A549 (cell line): Measurements from ENCODE around the gene ITPR3. TPM values are rescaled to one million over a fixed set of nuclear protein-coding genes. Genes with fewer than 3 reads are reported as not detected.

Experiments
- ATAC-seq, 2 experiments: fragments of 200-7000 bp in 1 of 2; fragments of >200 bp in 1 of 2; cut with Nextera tagmentation in 1 of 2; cut with Tn5 transposase in 1 of 2; 3 replicates each; pipeline versions ENCODE4 v1.8.0 to v1.9.1; 2018 to 2020; ENCODE audit warnings: mild to moderate bottlenecking in 1 of 2, moderate library complexity in 1 of 2
- CTCF ChIA-PET: fragments of 300-600 bp; sonication (Branson Sonifier 250); formaldehyde crosslinking; extraction: SDS; loops from one replicate; lab custom pipeline; 2021; ENCODE audit warnings: antibody characterized with exemption, inconsistent platforms; lab: Yijun Ruan, JAX
- POLR2A ChIA-PET: fragments of 350-600 bp; formaldehyde crosslinking; extraction: SDS; loops from one replicate; lab custom pipeline; 2021; ENCODE audit warnings: antibody characterized with exemption, inconsistent platforms; lab: Yijun Ruan, JAX
- DNase-seq, 2 experiments: peaks; one replicate each; pipeline versions ENCODE4 v3.0.0 to v3.0.0-alpha.2; 2011 to 2016; ENCODE audit warnings: low read depth in 1 of 2, low spot score in 1 of 2
- FAIRE-seq: peaks from 2 replicates; lab custom pipeline; 2011; peaks lifted over from hg19 to GRCh38; lab: Jason Lieb, UNC
- H3K27ac ChIP-seq, 2 experiments: fragments of >200 bp; sonication (Bioruptor Twin); formaldehyde crosslinking; 3 replicates each; pipeline ENCODE4 v1.5.1; 2016 to 2017
- H3K4me1 ChIP-seq: fragments of >200 bp; sonication (Bioruptor Twin); formaldehyde crosslinking; 3 replicates; pipeline ENCODE4 v1.6.1; 2016
- H3K4me2 ChIP-seq: fragments of >200 bp; sonication (Bioruptor Twin); formaldehyde crosslinking; 3 replicates; pipeline ENCODE4 v1.6.1; 2016
- H3K4me3 ChIP-seq: fragments of >200 bp; sonication (Bioruptor Twin); formaldehyde crosslinking; 3 replicates; pipeline ENCODE4 v1.5.1; 2016
- H3K9me3 ChIP-seq: fragments of >200 bp; sonication (Bioruptor Twin); formaldehyde crosslinking; 3 replicates; pipeline ENCODE4 v1.6.1; 2016
- BHLHE40 ChIP-seq: IDR thresholded peaks from 2 replicates; pipeline ENCODE4 v1.6.1; 2012; ENCODE audit warnings: low read depth, low read length, inconsistent platforms
- CEBPB ChIP-seq, 2 experiments: fragments of >200 bp in 1 of 2; sonication (Bioruptor Twin) in 1 of 2; formaldehyde crosslinking in 1 of 2; IDR thresholded peaks; 2 replicates each; pipeline ENCODE4 v1.6.1; 2012 to 2016
- CHD2 ChIP-seq: fragments of 150-350 bp; IDR thresholded peaks from 2 replicates; pipeline ENCODE4 v1.6.1; 2014; ENCODE audit warnings: low read length; ENCODE audit not compliant: partially characterized antibody
- EHF ChIP-seq: fragments of 250-450 bp; sonication (Bioruptor Pico); IDR thresholded peaks from 2 replicates; pipeline ENCODE4 v1.5.0; 2020; ENCODE audit warnings: mild to moderate bottlenecking
- ESRRA ChIP-seq: fragments of 150-350 bp; IDR thresholded peaks from 2 replicates; pipeline ENCODE4 v1.6.1; 2014; ENCODE audit warnings: mild to moderate bottlenecking, low read length, borderline replicate concordance
- FOSL2 ChIP-seq, 2 experiments: fragments of 450-650 bp in 1 of 2; fragments of >200 bp in 1 of 2; sonication (Bioruptor Twin) in 1 of 2; formaldehyde crosslinking; IDR thresholded peaks; 2 replicates each; pipeline versions ENCODE4 v1.5.0 to v1.6.1; 2016 to 2020; ENCODE audit warnings: mild to moderate bottlenecking in 1 of 2, moderate library complexity in 1 of 2
- FOXS1 ChIP-seq: fragments of 250-450 bp; sonication (Bioruptor Pico); IDR thresholded peaks from 2 replicates; pipeline ENCODE4 v1.5.0; 2020; ENCODE audit warnings: mild to moderate bottlenecking, moderate library complexity
- HDAC2 ChIP-seq: fragments of 200-600 bp; sonication (generic); IDR thresholded peaks from 2 replicates; pipeline ENCODE4 v1.6.1; 2016
- HEYL ChIP-seq: fragments of 250-450 bp; sonication (Bioruptor Pico); IDR thresholded peaks from 2 replicates; pipeline ENCODE4 v1.8.0; 2021; ENCODE audit warnings: mild to moderate bottlenecking, moderate library complexity
- HOXA7 ChIP-seq: fragments of 250-450 bp; sonication (Bioruptor Pico); IDR thresholded peaks from 2 replicates; pipeline ENCODE4 v1.5.0; 2020; ENCODE audit warnings: mild to moderate bottlenecking, moderate library complexity
- HOXB5 ChIP-seq: fragments of 250-450 bp; sonication (Bioruptor Pico); IDR thresholded peaks from 2 replicates; pipeline ENCODE4 v1.5.0; 2020; ENCODE audit warnings: mild to moderate bottlenecking, moderate library complexity
- JUNB ChIP-seq: fragments of >200 bp; sonication (Bioruptor Twin); formaldehyde crosslinking; IDR thresholded peaks from 2 replicates; pipeline ENCODE4 v1.6.1; 2016
- KDM1A ChIP-seq: fragments of 200-600 bp; sonication (generic); IDR thresholded peaks from 2 replicates; pipeline ENCODE4 v1.6.1; 2016; ENCODE audit warnings: low read depth, mild to moderate bottlenecking
- NR3C1 ChIP-seq: fragments of >200 bp; sonication (Bioruptor Twin); formaldehyde crosslinking; IDR thresholded peaks from 3 replicates; pipeline ENCODE4 v1.6.1; 2017
- POLR2AphosphoS2 ChIP-seq: conservative IDR thresholded peaks from 2 replicates; pipeline ENCODE4 v1.6.1; 2012; ENCODE audit warnings: low read length, improper control_type of control experiment, inconsistent platforms
- RARB ChIP-seq: fragments of 250-450 bp; sonication (Bioruptor Pico); IDR thresholded peaks from 2 replicates; pipeline ENCODE4 v1.8.0; 2021; ENCODE audit warnings: mild to moderate bottlenecking, moderate library complexity
- RCOR1 ChIP-seq: fragments of 150-350 bp; IDR thresholded peaks from 2 replicates; pipeline ENCODE4 v1.6.1; 2014; ENCODE audit warnings: antibody characterized with exemption, low read length, low read depth
- RFX5 ChIP-seq: fragments of 450-650 bp; IDR thresholded peaks from 2 replicates; pipeline ENCODE4 v1.7.1; 2014; ENCODE audit warnings: antibody characterized with exemption, mild to moderate bottlenecking, moderate library complexity
- TP53 ChIP-seq: fragments of 250-450 bp; sonication (Bioruptor Pico); IDR thresholded peaks from 2 replicates; pipeline ENCODE4 v1.5.0; 2021; ENCODE audit warnings: mild to moderate bottlenecking, moderate library complexity
- ZSCAN20 ChIP-seq: fragments of 250-450 bp; sonication (Bioruptor Pico); IDR thresholded peaks from 2 replicates; pipeline ENCODE4 v1.8.0; 2022; ENCODE audit warnings: mild to moderate bottlenecking, moderate library complexity
- WGBS: methylation state at CpG from one replicate; pipeline ENCODE4 v1.1.6; 2017; ENCODE audit errors: missing lambda C conversion rate; 5-methylcytosine and 5-hydroxymethylcytosine counted together
- polyA plus RNA-seq, 4 experiments: library from polyadenylated mRNA; depleted of rRNA in 3 of 4; stranded (reverse); fragments of >200 nt; fragmentation: RNase III in 1 of 4; extraction: RNeasy Plus Mini Kit Qiagen cat#74134 plus additional on column Dnase treatment in 1 of 4; gene quantifications; 2 replicates in 3 of 4; 3 replicates in 1 of 4; pipeline ENCODE4 v1.2.3, GENCODE V29; 2011 to 2017
- TF ChIP-seq, protein P1 (sequence below): fragments of 450-650 bp; IDR thresholded peaks from 2 replicates; pipeline ENCODE4 v1.6.1; 2014; ENCODE audit warnings: antibody characterized with exemption
- TF ChIP-seq, protein P2 (sequence below): IDR thresholded peaks from 2 replicates; pipeline ENCODE4 v1.6.1; 2012; ENCODE audit warnings: low read depth, borderline replicate concordance
- TF ChIP-seq, protein P3 (sequence below): IDR thresholded peaks from 2 replicates; pipeline ENCODE4 v1.6.1; 2012
- TF ChIP-seq, protein P4 (sequence below): fragments of 200-600 bp; sonication (generic); IDR thresholded peaks from 2 replicates; pipeline ENCODE4 v1.6.1; 2016; ENCODE audit warnings: antibody characterized with exemption, mild to moderate bottlenecking, moderate library complexity

The ITPR3 gene
- polyA plus RNA-seq, 2 of the 4 experiments (the other 2 are of a cell fraction), result 17.6 to 20.8 TPM

DNA sequence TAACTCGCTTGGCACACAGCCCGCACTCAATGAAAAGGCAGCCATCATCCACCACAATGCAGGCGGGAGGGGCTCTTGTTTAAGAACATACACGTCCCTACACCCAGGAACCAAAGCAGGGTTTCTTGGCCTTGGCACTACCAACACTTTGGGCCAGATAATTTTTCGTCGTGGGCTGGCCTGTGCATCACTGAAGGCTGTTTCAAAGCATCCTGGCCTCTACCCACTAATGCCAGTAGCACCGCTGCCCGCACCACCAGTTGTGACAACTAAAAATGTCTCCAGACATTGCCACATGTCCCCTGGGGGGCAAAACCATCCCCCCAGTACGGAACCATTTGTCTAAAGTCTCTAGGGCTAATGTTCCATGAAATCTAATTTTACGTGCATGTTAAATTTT, 77.4 kb downstream of the ITPR3 start (continued):
- TF ChIP-seq, protein P1, sequence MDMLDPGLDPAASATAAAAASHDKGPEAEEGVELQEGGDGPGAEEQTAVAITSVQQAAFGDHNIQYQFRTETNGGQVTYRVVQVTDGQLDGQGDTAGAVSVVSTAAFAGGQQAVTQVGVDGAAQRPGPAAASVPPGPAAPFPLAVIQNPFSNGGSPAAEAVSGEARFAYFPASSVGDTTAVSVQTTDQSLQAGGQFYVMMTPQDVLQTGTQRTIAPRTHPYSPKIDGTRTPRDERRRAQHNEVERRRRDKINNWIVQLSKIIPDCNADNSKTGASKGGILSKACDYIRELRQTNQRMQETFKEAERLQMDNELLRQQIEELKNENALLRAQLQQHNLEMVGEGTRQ, result no peak
- TF ChIP-seq ESRRA, result no peak
- no peak for TF ChIP-seq NR3C1

DNA sequence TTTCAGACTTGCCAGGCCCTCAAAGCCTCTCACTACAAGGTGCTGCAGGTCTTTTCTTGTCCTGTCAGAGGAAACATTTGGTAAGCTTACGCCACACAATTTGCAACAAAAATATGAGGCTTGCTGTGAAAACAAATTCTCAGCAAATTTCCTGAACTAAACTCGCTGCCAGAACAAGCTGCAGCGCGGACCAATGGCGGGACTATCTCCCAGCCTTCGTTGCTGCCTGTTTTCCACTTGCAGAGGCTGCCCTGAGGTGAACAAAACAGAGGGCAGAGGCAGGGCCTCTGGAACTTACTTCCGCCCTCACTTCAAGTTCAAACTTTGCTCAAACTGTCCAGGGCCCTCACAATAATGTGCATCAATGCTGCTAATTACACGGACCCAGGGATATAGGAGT, 78.0 kb downstream of the ITPR3 start:
- TF ChIP-seq FOSL2 (IDR thresholded peaks at IDR 0.05) (no peak), FOSL2 (CRISPR knock-in tag; IDR thresholded peaks at IDR 0.05) (no peak), RFX5 (no peak), HOXA7 (no peak), KDM1A (no peak), HOXB5 (CRISPR knock-in tag) (no peak), POLR2AphosphoS2 (no peak), BHLHE40 (no peak), TP53 (CRISPR knock-in tag) (no peak), JUNB (no peak), CHD2 (no peak)
- TF ChIP-seq, protein P2, sequence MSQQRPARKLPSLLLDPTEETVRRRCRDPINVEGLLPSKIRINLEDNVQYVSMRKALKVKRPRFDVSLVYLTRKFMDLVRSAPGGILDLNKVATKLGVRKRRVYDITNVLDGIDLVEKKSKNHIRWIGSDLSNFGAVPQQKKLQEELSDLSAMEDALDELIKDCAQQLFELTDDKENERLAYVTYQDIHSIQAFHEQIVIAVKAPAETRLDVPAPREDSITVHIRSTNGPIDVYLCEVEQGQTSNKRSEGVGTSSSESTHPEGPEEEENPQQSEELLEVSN, result no peak
- 88% methylated on average over 8 of the region's 8 CpGs for WGBS
- H3K4me3 ChIP-seq, result no peak overlapping the region
- H3K4me1 ChIP-seq, result peaks cover 27% of the 10 kb centered on the region
- FAIRE-seq (no peak), ATAC-seq (no peak), DNase-seq (no peak)
- no peak overlapping the region for H3K27ac ChIP-seq
- POLR2A ChIA-PET, result no interaction called here
- no peak overlapping the region for H3K4me2 ChIP-seq
- H3K9me3 ChIP-seq, result no peaks in the 10 kb centered on the region
- CTCF ChIA-PET, result interaction anchor here (1.0 kb wide), 1 partner anchor 115 kb away, joined by 3 read pairs; no protein-coding TSS in a partner anchor

DNA sequence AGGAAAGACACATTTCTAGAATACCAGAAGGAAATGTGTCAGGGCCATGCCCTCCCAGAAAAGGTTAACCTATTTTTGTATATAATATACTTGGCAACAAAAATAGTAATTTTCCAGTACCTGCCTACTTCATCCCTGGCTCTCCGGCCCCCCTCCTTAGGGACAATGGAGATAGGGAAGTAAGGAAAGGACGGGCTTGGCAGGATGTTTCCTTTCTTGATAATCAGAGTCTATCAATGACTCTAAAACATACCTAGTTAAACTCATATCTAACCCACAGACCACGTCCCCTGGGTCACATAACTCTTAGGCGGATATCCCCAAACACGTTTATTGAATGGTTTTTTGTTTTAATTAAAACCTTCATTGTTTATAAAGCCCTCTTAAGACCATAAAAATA, 78.6 kb downstream of the ITPR3 start:
- Histone ChIP-seq H3K27ac (no peak overlapping the region), H3K4me3 (no peak overlapping the region), H3K4me2 (no peak overlapping the region), H3K4me1 (peaks cover 21% of the 10 kb centered on the region), H3K9me3 (no peaks in the 10 kb centered on the region)
- 93% methylated on average over 5 of the region's 5 CpGs for WGBS
- FAIRE-seq (no peak), ATAC-seq (no peak), DNase-seq (no peak)
- POLR2A ChIA-PET, result no interaction called here
- CTCF ChIA-PET, result interaction anchor here (0.8 to 12.6 kb wide), 23 partner anchors 9 to 260 kb away, joined by 3 to 177 read pairs (median 9); partner anchors contain the start of genes BAK1 and UQCC2
- TF ChIP-seq ZSCAN20 (CRISPR knock-in tag), result no peak
- TF ChIP-seq EHF (CRISPR knock-in tag), result no peak
- TF ChIP-seq JUNB, result no peak
- TF ChIP-seq, protein P3, sequence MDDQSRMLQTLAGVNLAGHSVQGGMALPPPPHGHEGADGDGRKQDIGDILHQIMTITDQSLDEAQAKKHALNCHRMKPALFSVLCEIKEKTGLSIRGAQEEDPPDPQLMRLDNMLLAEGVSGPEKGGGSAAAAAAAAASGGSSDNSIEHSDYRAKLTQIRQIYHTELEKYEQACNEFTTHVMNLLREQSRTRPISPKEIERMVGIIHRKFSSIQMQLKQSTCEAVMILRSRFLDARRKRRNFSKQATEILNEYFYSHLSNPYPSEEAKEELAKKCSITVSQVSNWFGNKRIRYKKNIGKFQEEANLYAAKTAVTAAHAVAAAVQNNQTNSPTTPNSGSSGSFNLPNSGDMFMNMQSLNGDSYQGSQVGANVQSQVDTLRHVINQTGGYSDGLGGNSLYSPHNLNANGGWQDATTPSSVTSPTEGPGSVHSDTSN, result no peak
- no peak for TF ChIP-seq CEBPB (IDR thresholded peaks at IDR 0.05)
- TF ChIP-seq RCOR1, result no peak
- TF ChIP-seq HDAC2, result no peak
- no peak for TF ChIP-seq FOXS1 (CRISPR knock-in tag)
- TF ChIP-seq, protein P4, sequence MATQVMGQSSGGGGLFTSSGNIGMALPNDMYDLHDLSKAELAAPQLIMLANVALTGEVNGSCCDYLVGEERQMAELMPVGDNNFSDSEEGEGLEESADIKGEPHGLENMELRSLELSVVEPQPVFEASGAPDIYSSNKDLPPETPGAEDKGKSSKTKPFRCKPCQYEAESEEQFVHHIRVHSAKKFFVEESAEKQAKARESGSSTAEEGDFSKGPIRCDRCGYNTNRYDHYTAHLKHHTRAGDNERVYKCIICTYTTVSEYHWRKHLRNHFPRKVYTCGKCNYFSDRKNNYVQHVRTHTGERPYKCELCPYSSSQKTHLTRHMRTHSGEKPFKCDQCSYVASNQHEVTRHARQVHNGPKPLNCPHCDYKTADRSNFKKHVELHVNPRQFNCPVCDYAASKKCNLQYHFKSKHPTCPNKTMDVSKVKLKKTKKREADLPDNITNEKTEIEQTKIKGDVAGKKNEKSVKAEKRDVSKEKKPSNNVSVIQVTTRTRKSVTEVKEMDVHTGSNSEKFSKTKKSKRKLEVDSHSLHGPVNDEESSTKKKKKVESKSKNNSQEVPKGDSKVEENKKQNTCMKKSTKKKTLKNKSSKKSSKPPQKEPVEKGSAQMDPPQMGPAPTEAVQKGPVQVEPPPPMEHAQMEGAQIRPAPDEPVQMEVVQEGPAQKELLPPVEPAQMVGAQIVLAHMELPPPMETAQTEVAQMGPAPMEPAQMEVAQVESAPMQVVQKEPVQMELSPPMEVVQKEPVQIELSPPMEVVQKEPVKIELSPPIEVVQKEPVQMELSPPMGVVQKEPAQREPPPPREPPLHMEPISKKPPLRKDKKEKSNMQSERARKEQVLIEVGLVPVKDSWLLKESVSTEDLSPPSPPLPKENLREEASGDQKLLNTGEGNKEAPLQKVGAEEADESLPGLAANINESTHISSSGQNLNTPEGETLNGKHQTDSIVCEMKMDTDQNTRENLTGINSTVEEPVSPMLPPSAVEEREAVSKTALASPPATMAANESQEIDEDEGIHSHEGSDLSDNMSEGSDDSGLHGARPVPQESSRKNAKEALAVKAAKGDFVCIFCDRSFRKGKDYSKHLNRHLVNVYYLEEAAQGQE, result no peak
- TF ChIP-seq RARB (CRISPR knock-in tag), result no peak
- TF ChIP-seq HEYL (CRISPR knock-in tag), result no peak
- TF ChIP-seq NR3C1, result no peak
